ENCODE measurements around the gene SMURF2.

Gene SMURF2

GRCh38 chr17:64503341-64503740, 158.8 kb downstream of the SMURF2 start:
- Mint-ChIP-seq H3K36me3 (peaks cover 61% of the 10 kb centered on the region), H3K4me3 (peak overlapping the region; percentile 95), H3K4me1 (peaks cover 74% of the 10 kb centered on the region), H3K9me3 (no peaks in the 10 kb centered on the region), H3K27me3 (no peaks in the 10 kb centered on the region), H3K27ac (peak overlapping the region; percentile 91)

GRCh38 chr17:64502809-64503208, 159.3 kb downstream of the SMURF2 start:
- peaks cover 64% of the 10 kb centered on the region for H3K36me3 Mint-ChIP-seq
- no peaks in the 10 kb centered on the region for H3K9me3 Mint-ChIP-seq
- H3K27ac Mint-ChIP-seq = peak overlapping the region; percentile 91
- no peaks in the 10 kb centered on the region for H3K27me3 Mint-ChIP-seq
- H3K4me1 Mint-ChIP-seq = peaks cover 76% of the 10 kb centered on the region
- peak overlapping the region; percentile 95 for H3K4me3 Mint-ChIP-seq

GRCh38 chr17:64502021-64502420, 160.1 kb downstream of the SMURF2 start:
- peak overlapping the region; percentile 84 for H3K27ac Mint-ChIP-seq
- peak overlapping the region; percentile 95 for H3K4me3 Mint-ChIP-seq
- H3K27me3 Mint-ChIP-seq = no peaks in the 10 kb centered on the region
- H3K4me1 Mint-ChIP-seq = peaks cover 78% of the 10 kb centered on the region
- H3K36me3 Mint-ChIP-seq = peaks cover 64% of the 10 kb centered on the region
- no peaks in the 10 kb centered on the region for H3K9me3 Mint-ChIP-seq

- peaks cover 85% of the 10 kb centered on the region for H3K4me1 Mint-ChIP-seq
- peak overlapping the region; percentile 85 for H3K27ac Mint-ChIP-seq
- peak overlapping the region; percentile 95 for H3K4me3 Mint-ChIP-seq
- no peaks in the 10 kb centered on the region for H3K27me3 Mint-ChIP-seq
- peaks cover 64% of the 10 kb centered on the region for H3K36me3 Mint-ChIP-seq
- no peaks in the 10 kb centered on the region for H3K9me3 Mint-ChIP-seq
Observed at GRCh38 chr17:64500862-64501765, 161.0 kb downstream of the SMURF2 start.

- no peaks in the 10 kb centered on the region for H3K9me3 Mint-ChIP-seq
- peak overlapping the region; percentile 85 for H3K27ac Mint-ChIP-seq
Observed at GRCh38 chr17:64500487-64500859, 161.6 kb downstream of the SMURF2 start.

GRCh38 chr17:64499805-64500486, 162.2 kb downstream of the SMURF2 start:
- H3K4me1 Mint-ChIP-seq = peaks cover 96% of the 10 kb centered on the region
- H3K27ac Mint-ChIP-seq = peak overlapping the region; percentile 85
- peak overlapping the region; percentile 19 for H3K4me3 Mint-ChIP-seq
- H3K9me3 Mint-ChIP-seq = no peaks in the 10 kb centered on the region
- peaks cover 56% of the 10 kb centered on the region for H3K36me3 Mint-ChIP-seq
- H3K27me3 Mint-ChIP-seq = no peaks in the 10 kb centered on the region

More at GRCh38 chr17:64500487-64500859, 161.6 kb downstream of the SMURF2 start:
- Mint-ChIP-seq H3K27me3 (no peaks in the 10 kb centered on the region), H3K36me3 (peaks cover 60% of the 10 kb centered on the region), H3K4me1 (peaks cover 91% of the 10 kb centered on the region), H3K4me3 (peak overlapping the region; percentile 95)

GRCh38 chr17:64498308-64499203, 163.6 kb downstream of the SMURF2 start:
- H3K4me3 Mint-ChIP-seq = peak overlapping the region; percentile 68
- no peaks in the 10 kb centered on the region for H3K9me3 Mint-ChIP-seq
- peaks cover 96% of the 10 kb centered on the region for H3K4me1 Mint-ChIP-seq
- peak overlapping the region; percentile 98 for H3K27ac Mint-ChIP-seq
- H3K36me3 Mint-ChIP-seq = peaks cover 50% of the 10 kb centered on the region
- H3K27me3 Mint-ChIP-seq = no peaks in the 10 kb centered on the region

GRCh38 chr17:64497565-64498035, 164.5 kb downstream of the SMURF2 start:
- H3K9me3 Mint-ChIP-seq = no peaks in the 10 kb centered on the region
- peak overlapping the region; percentile 99 for H3K4me3 Mint-ChIP-seq
- H3K36me3 Mint-ChIP-seq = peaks cover 42% of the 10 kb centered on the region
- H3K27me3 Mint-ChIP-seq = no peaks in the 10 kb centered on the region
- peaks cover 91% of the 10 kb centered on the region for H3K4me1 Mint-ChIP-seq
- peak overlapping the region; percentile 98 for H3K27ac Mint-ChIP-seq

- Mint-ChIP-seq H3K4me3 (peak within 1 kb of the TSS; percentile 99), H3K27ac (peak within 1 kb of the TSS; percentile 98), H3K9me3 (no peaks in the 10 kb centered on the region), H3K27me3 (no peaks in the 10 kb centered on the region), H3K36me3 (peaks cover 38% of the 10 kb centered on the region), H3K4me1 (peaks cover 89% of the 10 kb centered on the region)
Observed at GRCh38 chr17:64496786-64497564, 165.1 kb downstream of the SMURF2 start, which contains the start of gene POLG2. POLG2 (minus strand) TSS chr17:64497054; CDS start chr17:64496968, 86 bp downstream.

- peaks cover 84% of the 10 kb centered on the region for H3K4me1 Mint-ChIP-seq
- H3K27me3 Mint-ChIP-seq = no peaks in the 10 kb centered on the region
- H3K4me3 Mint-ChIP-seq = peak overlapping the region; percentile 99
- H3K27ac Mint-ChIP-seq = peak overlapping the region; percentile 98
- peaks cover 37% of the 10 kb centered on the region for H3K36me3 Mint-ChIP-seq
- H3K9me3 Mint-ChIP-seq = no peaks in the 10 kb centered on the region
Observed at GRCh38 chr17:64496348-64496785, 165.7 kb downstream of the SMURF2 start.
